Testis (tissue), 3 donors: ENCODE results near the gene CADPS2. TPM values are rescaled to one million over a fixed set of nuclear protein-coding genes. Genes with fewer than 3 reads are reported as not detected.

ENCODE experiments used
- DNase-seq: peaks from one replicate; pipeline ENCODE4 v3.0.0-alpha.2; 2019
- H3K27ac ChIP-seq, 2 donors: fragments of 200-600 bp; sonication (generic); one replicate each; pipeline ENCODE4 v1.5.1; 2019
- H3K27me3 ChIP-seq: fragments of 200-600 bp; sonication (generic); one replicate; pipeline ENCODE4 v1.5.1; 2019
- H3K36me3 ChIP-seq: fragments of 200-600 bp; sonication (generic); one replicate; pipeline ENCODE4 v1.5.1; 2017; ENCODE audit warnings: low read depth; ENCODE audit errors: missing control alignments
- H3K4me1 ChIP-seq: fragments of 200-600 bp; sonication (generic); one replicate; pipeline ENCODE4 v1.5.1; 2019
- H3K4me3 ChIP-seq, 2 donors: fragments of 200-600 bp; sonication (generic); one replicate each; pipeline ENCODE4 v1.5.1; 2017 to 2019
- H3K9me3 ChIP-seq: fragments of 200-600 bp; sonication (generic); one replicate; pipeline ENCODE4 v1.5.1; 2017
- POLR2A ChIP-seq: fragments of 450-650 bp; IDR thresholded peaks from one replicate; pipeline ENCODE4 v1.6.1; 2017; ENCODE audit warnings: antibody characterized with exemption, mild to moderate bottlenecking, moderate library complexity
- WGBS, 2 donors: methylation state at CpG; one replicate each; pipeline ENCODE4 v1.1.5; 2018; 5-methylcytosine and 5-hydroxymethylcytosine counted together
- intact Hi-C: fragments of 100-400 bp; cut with DNase I; formaldehyde crosslinking; loops from one replicate; pipeline ENCODE4 v1.15.1; 2023; ENCODE audit warnings: low total_unique reads
- polyA plus RNA-seq: library from polyadenylated mRNA; stranded (reverse); fragments of 350-450 nt; fragmentation: Illumina TruSeq; extraction: RNeasy Lipid Tissue Mini Kit (QIAGEN cat#74804); gene quantifications from one replicate; pipeline ENCODE4 v1.2.3, GENCODE V29; 2014; ENCODE audit warnings: low read depth, low replicate concordance; ENCODE audit not compliant: insufficient read depth
- total RNA-seq, 2 donors: library from RNA; depleted of rRNA; stranded (reverse); fragments of >200 nt; gene quantifications; one replicate each; pipeline ENCODE4 v1.2.3, GENCODE V29; 2016
- TF ChIP-seq, protein P1 (sequence below), 3 experiments: fragments of 450-650 bp in 2 of 3; fragments of 200-600 bp in 1 of 3; sonication (generic) in 1 of 3; IDR thresholded peaks; one replicate each; pipeline ENCODE4 v1.5.1; 2016 to 2019; ENCODE audit warnings: antibody characterized with exemption in 3 of 3, mild to moderate bottlenecking in 2 of 3, moderate library complexity in 1 of 3

The CADPS2 gene
- total and polyA plus RNA-seq, 3 donors from 2014 or later, result 6.0 to 9.9 (median 9.3) TPM

GRCh38 chr7:122883049-122883680 lies 3.1 kb downstream of the CADPS2 start:
- TF ChIP-seq, protein P1, sequence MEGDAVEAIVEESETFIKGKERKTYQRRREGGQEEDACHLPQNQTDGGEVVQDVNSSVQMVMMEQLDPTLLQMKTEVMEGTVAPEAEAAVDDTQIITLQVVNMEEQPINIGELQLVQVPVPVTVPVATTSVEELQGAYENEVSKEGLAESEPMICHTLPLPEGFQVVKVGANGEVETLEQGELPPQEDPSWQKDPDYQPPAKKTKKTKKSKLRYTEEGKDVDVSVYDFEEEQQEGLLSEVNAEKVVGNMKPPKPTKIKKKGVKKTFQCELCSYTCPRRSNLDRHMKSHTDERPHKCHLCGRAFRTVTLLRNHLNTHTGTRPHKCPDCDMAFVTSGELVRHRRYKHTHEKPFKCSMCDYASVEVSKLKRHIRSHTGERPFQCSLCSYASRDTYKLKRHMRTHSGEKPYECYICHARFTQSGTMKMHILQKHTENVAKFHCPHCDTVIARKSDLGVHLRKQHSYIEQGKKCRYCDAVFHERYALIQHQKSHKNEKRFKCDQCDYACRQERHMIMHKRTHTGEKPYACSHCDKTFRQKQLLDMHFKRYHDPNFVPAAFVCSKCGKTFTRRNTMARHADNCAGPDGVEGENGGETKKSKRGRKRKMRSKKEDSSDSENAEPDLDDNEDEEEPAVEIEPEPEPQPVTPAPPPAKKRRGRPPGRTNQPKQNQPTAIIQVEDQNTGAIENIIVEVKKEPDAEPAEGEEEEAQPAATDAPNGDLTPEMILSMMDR (IDR thresholded peaks at IDR 0.05), result no peak
- no peak for TF ChIP-seq POLR2A
- WGBS, 2 donors, result 86 to 90% methylated on average over 3 of the region's 3 CpGs
- H3K27ac ChIP-seq, result no peak overlapping the region
- peaks cover 9% of the 10 kb centered on the region for H3K4me1 ChIP-seq
- H3K4me3 ChIP-seq, result no peak overlapping the region
- no peaks in the 10 kb centered on the region for H3K27me3 ChIP-seq
- no peak for DNase-seq
- no peaks in the 10 kb centered on the region for H3K9me3 ChIP-seq
- intact Hi-C loops, result no loop called here
- no peaks in the 10 kb centered on the region for H3K36me3 ChIP-seq

GRCh38 chr7:122881324-122881723 lies 4.9 kb downstream of the CADPS2 start:
- no peak overlapping the region for H3K4me3 ChIP-seq
- intact Hi-C loops, result no loop called here
- 46% methylated on average over 1 of the region's 1 CpG for WGBS, 2 donors
- no peaks in the 10 kb centered on the region for H3K36me3 ChIP-seq
- no peak overlapping the region for H3K27ac ChIP-seq
- H3K27me3 ChIP-seq, result no peaks in the 10 kb centered on the region
- DNase-seq, result no peak
- H3K9me3 ChIP-seq, result no peaks in the 10 kb centered on the region
- TF ChIP-seq, protein P1 (IDR thresholded peaks at IDR 0.05), result no peak
- TF ChIP-seq POLR2A, result no peak
- H3K4me1 ChIP-seq, result peaks cover 4% of the 10 kb centered on the region

DNA sequence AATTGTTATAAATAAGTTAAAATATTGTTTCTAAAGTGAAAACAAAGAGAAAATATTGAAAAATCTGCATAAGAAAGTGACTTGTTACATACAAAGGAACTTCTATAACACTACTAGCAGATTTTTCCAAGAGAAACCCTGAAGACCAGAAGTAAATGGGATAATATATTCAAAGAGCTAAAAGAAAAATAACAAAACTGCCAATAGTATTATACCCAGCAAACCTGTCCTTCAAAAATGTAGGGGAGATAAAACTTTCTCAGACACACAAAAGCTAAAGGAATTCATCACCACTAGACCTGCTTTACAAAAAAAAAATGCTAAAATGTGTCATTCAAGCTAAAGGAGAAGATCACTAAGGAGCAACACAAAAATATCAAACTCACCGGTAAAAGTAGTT lies 17.0 kb downstream of the CADPS2 start:
- Histone ChIP-seq H3K27me3 (no peaks in the 10 kb centered on the region), H3K4me1 (no peaks in the 10 kb centered on the region), H3K36me3 (no peaks in the 10 kb centered on the region), H3K4me3 (no peak overlapping the region), H3K27ac (no peak overlapping the region), H3K9me3 (no peaks in the 10 kb centered on the region)
- intact Hi-C loops, result no loop called here
- TF ChIP-seq POLR2A, result no peak
- TF ChIP-seq, protein P1 (IDR thresholded peaks at IDR 0.05), result no peak
- WGBS, 2 donors, result 37 to 58% methylated on average over 1 of the region's 1 CpG
- DNase-seq, result no peak

DNA sequence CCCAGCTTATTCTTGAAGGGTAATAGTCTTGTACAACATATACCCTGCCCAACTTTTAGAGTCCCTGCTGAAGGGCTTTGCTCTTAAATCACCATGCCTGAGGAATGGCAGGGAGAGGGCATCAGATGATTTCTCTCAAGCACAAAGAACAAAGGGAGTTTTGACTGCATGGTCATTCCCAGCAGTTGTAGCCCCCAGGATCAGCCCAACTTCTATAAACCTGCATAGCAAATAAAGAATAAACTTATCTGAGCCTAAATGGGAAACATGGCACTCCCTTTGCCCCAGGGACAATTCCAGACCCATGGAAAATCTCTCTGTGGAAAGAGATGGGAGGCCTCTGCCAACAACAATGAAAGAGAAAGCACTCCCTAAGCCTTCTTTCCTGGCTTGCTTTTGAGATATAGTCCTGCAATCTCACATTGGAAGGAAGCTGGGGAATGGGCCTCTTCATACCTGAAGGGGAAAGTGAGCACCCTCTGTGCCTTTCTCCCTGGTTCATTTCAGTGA lies 18.7 kb downstream of the CADPS2 start:
- intact Hi-C loops, result no loop called here
- H3K4me3 ChIP-seq, result no peak overlapping the region
- no peaks in the 10 kb centered on the region for H3K36me3 ChIP-seq

More for the DNA sequence above, 18.7 kb downstream of the CADPS2 start:
- Histone ChIP-seq H3K9me3 (no peaks in the 10 kb centered on the region), H3K27me3 (no peaks in the 10 kb centered on the region), H3K27ac (no peak overlapping the region), H3K4me1 (no peaks in the 10 kb centered on the region)
- TF ChIP-seq POLR2A, result no peak
- TF ChIP-seq, protein P1 (IDR thresholded peaks at IDR 0.05), result no peak
- DNase-seq, result no peak
